ENCODE data around the gene PLA2G10.

GRCh38 chr16:14632693-14633569 lies 61.2 kb downstream of the PLA2G10 start, which contains the start of gene BFAR:
- TF ChIP-seq POLR2A (IDR thresholded peaks at IDR 0.05) (peak in 1 of 2 donors; percentile 90), CTCF (IDR thresholded peaks at IDR 0.05) (no peak)
